ENCODE measurements around the gene GCKR.

GCKR gene

DNA sequence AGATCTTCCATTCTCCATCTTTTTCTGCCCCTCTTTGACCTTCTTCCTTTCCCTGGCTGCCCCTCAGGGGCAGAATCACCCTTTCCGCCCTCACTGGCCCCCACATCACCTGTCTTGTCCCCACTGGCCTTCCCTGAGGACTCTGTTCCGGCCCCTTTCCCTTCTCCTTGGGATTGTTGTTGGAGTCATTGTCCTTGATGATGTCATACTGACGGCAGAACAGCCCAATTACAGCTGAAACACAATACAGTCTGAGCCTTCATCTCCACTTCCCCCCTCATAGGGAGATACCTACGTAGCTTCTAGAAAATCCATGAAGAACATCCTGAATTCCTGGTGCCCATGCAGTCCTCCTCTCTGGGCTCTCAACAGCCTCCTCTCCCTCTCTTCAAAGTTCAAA lies 4.1 kb upstream of the GCKR start:
- CTCF ChIA-PET: interaction anchor here (0.5 kb wide), 1 partner anchor 108 kb away, joined by 3 read pairs; no protein-coding TSS in a partner anchor
- TF ChIP-seq SETDB1 (IDR thresholded peaks at IDR 0.05; ENCODE audit: insufficient read length, low read length) (no peak), MYNN (tag by site-specific recombination; IDR thresholded peaks at IDR 0.05; ENCODE audit: borderline replicate concordance) (no peak), HOXA7 (CRISPR knock-in tag; IDR thresholded peaks at IDR 0.05; ENCODE audit: borderline replicate concordance) (no peak), ZNF629 (tag by site-specific recombination; IDR thresholded peaks at IDR 0.05) (peak; percentile 85), ZBTB21 (tag by site-specific recombination; IDR thresholded peaks at IDR 0.05) (peak; percentile 79), ZNF366 (tag by site-specific recombination; conservative IDR thresholded peaks at IDR 0.05) (peak; percentile 22; the same call in 1 of the 2 replicates), ZNF600 (tag by site-specific recombination; IDR thresholded peaks at IDR 0.05) (peak; percentile 80), ATF2 (tag by site-specific recombination; IDR thresholded peaks at IDR 0.05; ENCODE audit: low read depth) (peak; percentile 83), ZBTB17 (tag by site-specific recombination; IDR thresholded peaks at IDR 0.05) (0 out of 2 replicates have a peak, but pooled peaks have one; percentile 16)
- TF ChIP-seq, protein P1, sequence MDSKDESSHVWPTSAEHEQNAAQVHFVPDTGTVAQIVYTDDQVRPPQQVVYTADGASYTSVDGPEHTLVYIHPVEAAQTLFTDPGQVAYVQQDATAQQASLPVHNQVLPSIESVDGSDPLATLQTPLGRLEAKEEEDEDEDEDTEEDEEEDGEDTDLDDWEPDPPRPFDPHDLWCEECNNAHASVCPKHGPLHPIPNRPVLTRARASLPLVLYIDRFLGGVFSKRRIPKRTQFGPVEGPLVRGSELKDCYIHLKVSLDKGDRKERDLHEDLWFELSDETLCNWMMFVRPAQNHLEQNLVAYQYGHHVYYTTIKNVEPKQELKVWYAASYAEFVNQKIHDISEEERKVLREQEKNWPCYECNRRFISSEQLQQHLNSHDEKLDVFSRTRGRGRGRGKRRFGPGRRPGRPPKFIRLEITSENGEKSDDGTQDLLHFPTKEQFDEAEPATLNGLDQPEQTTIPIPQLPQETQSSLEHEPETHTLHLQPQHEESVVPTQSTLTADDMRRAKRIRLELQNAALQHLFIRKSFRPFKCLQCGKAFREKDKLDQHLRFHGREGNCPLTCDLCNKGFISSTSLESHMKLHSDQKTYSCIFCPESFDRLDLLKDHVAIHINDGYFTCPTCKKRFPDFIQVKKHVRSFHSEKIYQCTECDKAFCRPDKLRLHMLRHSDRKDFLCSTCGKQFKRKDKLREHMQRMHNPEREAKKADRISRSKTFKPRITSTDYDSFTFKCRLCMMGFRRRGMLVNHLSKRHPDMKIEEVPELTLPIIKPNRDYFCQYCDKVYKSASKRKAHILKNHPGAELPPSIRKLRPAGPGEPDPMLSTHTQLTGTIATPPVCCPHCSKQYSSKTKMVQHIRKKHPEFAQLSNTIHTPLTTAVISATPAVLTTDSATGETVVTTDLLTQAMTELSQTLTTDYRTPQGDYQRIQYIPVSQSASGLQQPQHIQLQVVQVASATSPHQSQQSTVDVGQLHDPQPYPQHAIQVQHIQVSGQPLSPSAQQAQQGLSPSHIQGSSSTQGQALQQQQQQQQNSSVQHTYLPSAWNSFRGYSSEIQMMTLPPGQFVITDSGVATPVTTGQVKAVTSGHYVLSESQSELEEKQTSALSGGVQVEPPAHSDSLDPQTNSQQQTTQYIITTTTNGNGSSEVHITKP (tag by site-specific recombination; IDR thresholded peaks at IDR 0.05): peak; percentile 53

DNA sequence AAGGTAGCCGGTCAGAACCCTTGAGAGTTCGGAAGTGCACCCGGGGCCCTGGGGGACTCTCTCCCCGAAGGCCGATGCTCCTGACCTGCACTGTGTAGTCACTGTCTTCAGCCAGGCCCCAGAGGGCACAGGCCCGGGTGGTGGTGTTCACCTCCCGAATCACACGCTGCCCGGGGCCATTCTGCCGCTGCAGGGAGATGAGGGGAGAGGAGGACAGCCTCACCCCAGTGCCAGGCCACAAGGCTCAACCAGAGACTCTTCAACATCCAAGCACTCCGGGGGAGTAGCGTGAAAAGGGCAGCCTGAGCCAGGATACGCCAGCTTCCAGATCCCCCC lies 2.7 kb upstream of the GCKR start:
- H3K27ac ChIP-seq (ENCODE audit: extremely low read depth, low read depth, low read length): no peak overlapping the region
- H3K36me3 ChIP-seq (ENCODE audit: control insufficient read depth in 2 of 2, insufficient read depth in 1 of 2, low read length in 2 of 2): peaks cover 0 to 3% of the 10 kb centered on the region in 2 experiments; a peak in 1 of 3 replicates
- peaks cover 5% of the 10 kb centered on the region; the same call in 1 of the 2 replicates for H3K4me1 ChIP-seq (ENCODE audit: control insufficient read depth, insufficient read depth, low read length)
- CTCF ChIA-PET: interaction anchor here (0.6 kb wide), 1 partner anchor 37 kb away, joined by 3 read pairs; no protein-coding TSS in a partner anchor
- POLR2A ChIA-PET: interaction anchor here (1.6 kb wide), 1 partner anchor 64 kb away, joined by 4 read pairs; no protein-coding TSS in a partner anchor
- no peak for TF ChIP-seq ZNF140 (tag by site-specific recombination; IDR thresholded peaks at IDR 0.05)
- no peak for TF ChIP-seq ZNF768 (tag by site-specific recombination; IDR thresholded peaks at IDR 0.05)
- TF ChIP-seq, protein P1 (tag by site-specific recombination; IDR thresholded peaks at IDR 0.05): 0 out of 2 replicates have a peak, but pooled peaks have one; percentile 14
- no peak for TF ChIP-seq ZNF239 (tag by site-specific recombination; IDR thresholded peaks at IDR 0.05)
- TF ChIP-seq ZNF280D (tag by site-specific recombination; IDR thresholded peaks at IDR 0.05): no peak
- no peak for TF ChIP-seq ZNF324 (tag by site-specific recombination; IDR thresholded peaks at IDR 0.05)
- TF ChIP-seq PRDM4 (tag by site-specific recombination; IDR thresholded peaks at IDR 0.05): no peak
- H3K4me3 ChIP-seq (ENCODE audit: low read depth, low read length): no peak overlapping the region
- H3K9me3 ChIP-seq (ENCODE audit: control insufficient read depth, insufficient read depth, low read depth, low read length): no peaks in the 10 kb centered on the region

More for the DNA sequence above, 4.1 kb upstream of the GCKR start:
- Histone ChIP-seq H3K9me3 (ENCODE audit: control insufficient read depth, insufficient read depth, low read depth, low read length) (no peaks in the 10 kb centered on the region), H3K27ac (ENCODE audit: extremely low read depth, low read depth, low read length) (no peak overlapping the region), H3K4me1 (ENCODE audit: control insufficient read depth, insufficient read depth, low read length) (peaks cover 5% of the 10 kb centered on the region; the same call in 1 of the 2 replicates), H3K36me3 (ENCODE audit: control insufficient read depth in 2 of 2, insufficient read depth in 1 of 2, low read length in 2 of 2) (peaks cover 0 to 3% of the 10 kb centered on the region in 2 experiments; a peak in 2 of 3 replicates), H3K4me3 (ENCODE audit: low read depth, low read length) (no peak overlapping the region)
- POLR2A ChIA-PET: no interaction called here

Data from HEK293 (cell line).